HG03354 (cell line): ENCODE results near the gene RUFY1.

ENCODE experiments used
- ATAC-seq: cut with Tn5 transposase; IDR thresholded peaks from one replicate; pipeline ENCODE4 v1.9.1; 2021; ENCODE audit warnings: mild to moderate bottlenecking; ENCODE audit not compliant: unreplicated experiment, poor library complexity, severe bottlenecking

Gene RUFY1

GRCh38 chr5:179599973-179600372 is 49.6 kb downstream of the RUFY1 start:
- ATAC-seq: no peak

DNA sequence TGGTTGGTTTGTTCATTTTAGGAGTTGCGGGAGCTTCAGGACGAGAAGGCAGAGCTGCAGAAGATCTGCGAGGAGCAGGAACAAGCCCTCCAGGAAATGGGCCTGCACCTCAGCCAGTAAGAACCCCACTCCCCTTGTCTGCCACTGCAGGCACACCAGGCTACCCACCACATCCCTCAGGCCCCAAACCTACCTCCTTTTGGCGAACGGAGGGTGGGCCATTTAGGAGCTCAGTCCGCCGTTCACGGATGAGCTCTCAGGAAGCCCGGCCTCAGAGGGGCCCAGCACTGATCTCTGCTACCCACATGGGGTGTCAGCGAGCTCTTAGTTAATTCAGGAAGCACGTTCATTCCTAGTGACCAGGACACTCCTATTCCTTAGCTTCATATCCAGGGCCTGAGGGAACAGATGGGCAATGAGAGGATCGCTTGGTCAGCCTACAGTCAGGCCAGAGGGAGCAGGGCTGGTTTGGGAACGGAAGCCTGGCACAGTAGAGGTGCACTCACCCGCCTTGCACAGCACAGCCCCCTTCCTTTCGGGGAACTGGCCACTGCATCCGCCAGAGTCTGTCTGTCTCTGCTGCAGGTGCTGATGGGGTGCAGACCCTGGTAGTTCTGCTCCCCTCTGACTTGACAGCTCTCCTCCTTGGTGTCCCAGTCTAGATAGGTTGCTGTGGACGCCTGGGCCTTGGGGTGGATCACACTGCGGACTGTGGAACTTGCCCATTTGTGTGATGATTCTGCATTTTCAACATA is 51.7 kb downstream of the RUFY1 start:
- ATAC-seq: no peak

DNA sequence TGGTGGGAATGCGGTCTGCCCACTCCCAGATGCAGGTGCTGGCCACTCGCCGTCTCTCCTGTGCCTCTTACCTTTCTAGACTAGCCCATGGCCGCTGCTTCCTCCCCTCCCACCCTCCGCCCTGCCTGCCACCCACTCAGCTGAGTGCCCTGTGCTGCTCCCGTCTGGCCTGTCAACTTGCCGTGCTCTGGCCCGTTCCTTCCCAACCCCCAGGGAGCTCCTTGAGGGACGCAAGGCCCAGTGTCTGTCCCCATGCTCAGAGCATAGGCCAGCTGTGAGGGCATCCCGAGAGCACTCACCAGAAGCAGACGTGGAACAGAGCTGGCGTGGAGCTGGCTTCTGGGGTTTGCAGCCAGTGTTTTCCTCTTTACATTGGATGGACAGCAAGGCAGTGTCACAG is 53.0 kb downstream of the RUFY1 start:
- no peak for ATAC-seq

- ATAC-seq: no peak
These were observed 54.9 kb downstream of the RUFY1 start for GRCh38 chr5:179605026-179605833.

GRCh38 chr5:179606071-179606909 is 55.9 kb downstream of the RUFY1 start:
- no peak for ATAC-seq

- no peak for ATAC-seq
These were observed 56.5 kb downstream of the RUFY1 start for GRCh38 chr5:179606910-179607159.

DNA sequence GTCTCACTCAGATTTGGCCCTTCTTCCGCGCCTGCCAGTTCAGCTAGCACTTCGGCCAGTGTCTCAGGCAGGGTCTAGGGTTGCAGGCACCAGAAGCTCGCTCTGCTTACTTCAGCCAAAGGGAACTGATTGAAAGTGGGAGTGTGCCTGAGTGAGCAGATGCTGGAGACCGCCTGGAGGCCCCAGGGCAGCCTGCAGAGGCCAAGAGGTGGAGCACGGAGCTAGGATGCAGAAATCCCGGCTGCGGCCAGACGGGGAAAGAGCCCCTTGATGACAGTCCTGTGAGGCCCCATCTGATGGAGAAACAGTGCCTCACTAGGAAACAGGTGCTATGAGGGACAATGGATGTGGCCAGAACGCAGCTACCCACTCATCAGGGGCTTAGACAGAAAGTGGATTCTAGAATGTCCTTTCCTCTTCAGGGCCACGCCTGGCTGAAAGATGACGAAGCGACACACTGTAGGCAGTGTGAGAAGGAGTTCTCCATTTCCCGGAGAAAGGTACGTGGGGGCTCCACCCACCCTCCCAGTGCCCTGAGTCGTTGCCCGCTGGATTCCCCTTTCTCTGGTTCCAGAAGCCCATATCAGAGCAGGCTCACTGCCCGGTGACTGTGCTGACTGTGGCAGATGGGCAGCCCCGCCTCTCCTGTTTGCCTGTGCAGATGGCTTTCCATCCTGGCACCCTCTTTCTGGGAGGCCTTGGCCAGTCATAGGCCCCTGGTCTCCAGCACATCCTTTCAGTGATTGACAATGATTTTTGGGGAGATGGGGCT is 57.0 kb downstream of the RUFY1 start:
- no peak for ATAC-seq

- ATAC-seq: no peak
These were observed 57.8 kb downstream of the RUFY1 start for GRCh38 chr5:179608131-179608581.

- no peak for ATAC-seq
These were observed 59.4 kb downstream of the RUFY1 start for GRCh38 chr5:179609834-179610108.

- no peak for ATAC-seq
These were observed 60.0 kb downstream of the RUFY1 start for GRCh38 chr5:179610109-179610902.

DNA sequence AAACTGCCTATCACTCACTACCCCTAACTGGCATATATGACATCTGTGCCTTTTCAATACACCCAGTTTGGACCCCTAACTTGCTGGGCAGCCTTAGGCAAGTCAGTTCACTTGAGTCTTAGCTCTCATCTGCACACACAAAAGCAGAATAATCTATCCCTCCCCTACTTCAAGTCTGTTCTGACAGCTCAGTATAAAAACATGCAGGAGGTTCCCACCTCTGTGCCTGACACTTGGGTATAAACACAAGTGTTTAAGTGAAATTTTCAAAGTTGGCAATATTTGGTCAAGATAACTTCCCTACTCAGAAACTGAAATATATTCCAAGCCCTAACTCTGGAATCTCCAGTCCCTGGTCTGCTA is 60.5 kb downstream of the RUFY1 start:
- ATAC-seq: no peak

- ATAC-seq: no peak
These were observed 62.5 kb downstream of the RUFY1 start for GRCh38 chr5:179612577-179613459.

DNA sequence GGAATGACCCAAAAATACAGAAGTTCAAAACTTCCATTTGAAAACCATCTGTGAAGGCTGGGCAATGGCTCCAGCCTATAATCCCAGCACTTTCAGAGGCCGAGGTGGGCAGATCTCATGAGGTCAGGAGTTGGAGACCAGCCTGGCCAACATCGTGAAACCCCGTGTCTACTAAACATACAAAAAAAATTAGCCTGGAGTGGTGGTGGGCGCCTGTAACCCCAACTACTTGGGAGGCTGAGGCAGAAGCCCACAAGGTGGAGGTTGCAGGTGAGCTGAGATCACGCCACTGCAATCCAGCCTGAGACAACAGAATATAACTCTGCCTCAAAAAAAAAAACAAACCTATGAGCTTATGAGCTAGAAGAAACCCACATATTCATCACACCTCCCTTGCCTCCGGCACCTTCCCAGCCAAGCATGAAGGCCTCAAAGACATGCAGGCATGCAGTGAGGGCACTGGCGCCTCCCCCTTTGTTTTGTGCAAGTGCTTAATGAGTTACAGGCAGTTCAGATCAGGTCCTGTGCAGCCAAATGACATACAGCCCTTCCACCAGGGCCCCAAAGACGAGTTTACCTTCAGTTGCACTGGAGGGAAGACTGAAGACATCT is 63.2 kb downstream of the RUFY1 start:
- no peak for ATAC-seq

DNA sequence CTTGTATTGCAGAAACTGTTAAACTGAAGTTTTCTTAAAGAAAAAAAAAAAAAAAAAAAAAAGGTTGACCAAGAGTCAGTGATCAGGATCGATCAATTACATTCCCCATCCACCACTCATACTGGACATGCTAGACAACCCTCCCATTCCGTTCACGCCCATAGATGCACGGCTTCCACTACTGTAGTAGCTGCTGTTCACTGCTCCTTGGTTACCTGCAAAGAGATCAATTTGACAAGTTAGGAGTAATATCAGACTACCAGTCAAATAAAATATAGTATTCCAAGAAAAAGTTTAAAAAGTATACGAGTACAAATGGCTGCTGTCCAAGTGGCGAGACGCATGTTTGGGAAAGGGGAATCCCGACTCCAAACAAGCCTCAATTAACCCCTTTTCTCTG is 64.4 kb downstream of the RUFY1 start:
- ATAC-seq: no peak

- no peak for ATAC-seq
These were observed 64.8 kb downstream of the RUFY1 start for GRCh38 chr5:179615203-179615602.

GRCh38 chr5:179616002-179616594 is 65.7 kb downstream of the RUFY1 start:
- ATAC-seq: no peak

GRCh38 chr5:179617930-179618329 is 67.6 kb downstream of the RUFY1 start:
- no peak for ATAC-seq
